ENCODE data around the gene HHIPL1.

DNA sequence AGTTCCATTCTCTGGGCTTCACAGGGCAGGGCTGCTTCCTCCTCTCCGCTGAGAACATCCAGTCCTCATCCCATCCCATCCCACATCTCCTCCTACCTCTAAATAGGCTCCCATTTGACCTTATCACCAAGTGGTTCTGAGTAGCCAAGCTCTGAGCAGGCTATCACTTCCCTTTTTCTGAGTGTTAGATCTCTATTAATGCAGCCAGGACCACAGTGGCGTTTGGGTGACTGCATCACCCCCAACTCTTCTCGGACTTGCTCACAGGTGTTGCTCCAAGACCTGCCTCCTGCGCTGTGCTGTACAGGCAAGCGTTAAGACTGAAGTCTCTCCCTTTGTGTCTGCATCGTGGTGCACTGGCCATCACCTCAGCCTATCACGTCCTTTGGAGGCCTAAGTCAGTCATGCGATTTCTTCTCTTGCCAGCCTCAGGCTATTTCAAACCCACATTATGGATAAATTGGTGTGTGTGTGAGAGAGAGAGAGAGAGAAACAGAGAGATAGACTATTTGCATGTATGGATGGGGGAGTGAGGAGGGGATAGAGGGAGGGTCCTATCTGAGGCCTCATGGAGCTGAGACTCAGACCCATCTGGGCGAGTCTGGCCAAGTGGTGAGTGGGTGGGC, 12.4 kb upstream of the HHIPL1 start:
- TF ChIP-seq EZH2 (IDR thresholded peaks at IDR 0.05; ENCODE audit: borderline replicate concordance), result no peak
- TF ChIP-seq, protein P1, sequence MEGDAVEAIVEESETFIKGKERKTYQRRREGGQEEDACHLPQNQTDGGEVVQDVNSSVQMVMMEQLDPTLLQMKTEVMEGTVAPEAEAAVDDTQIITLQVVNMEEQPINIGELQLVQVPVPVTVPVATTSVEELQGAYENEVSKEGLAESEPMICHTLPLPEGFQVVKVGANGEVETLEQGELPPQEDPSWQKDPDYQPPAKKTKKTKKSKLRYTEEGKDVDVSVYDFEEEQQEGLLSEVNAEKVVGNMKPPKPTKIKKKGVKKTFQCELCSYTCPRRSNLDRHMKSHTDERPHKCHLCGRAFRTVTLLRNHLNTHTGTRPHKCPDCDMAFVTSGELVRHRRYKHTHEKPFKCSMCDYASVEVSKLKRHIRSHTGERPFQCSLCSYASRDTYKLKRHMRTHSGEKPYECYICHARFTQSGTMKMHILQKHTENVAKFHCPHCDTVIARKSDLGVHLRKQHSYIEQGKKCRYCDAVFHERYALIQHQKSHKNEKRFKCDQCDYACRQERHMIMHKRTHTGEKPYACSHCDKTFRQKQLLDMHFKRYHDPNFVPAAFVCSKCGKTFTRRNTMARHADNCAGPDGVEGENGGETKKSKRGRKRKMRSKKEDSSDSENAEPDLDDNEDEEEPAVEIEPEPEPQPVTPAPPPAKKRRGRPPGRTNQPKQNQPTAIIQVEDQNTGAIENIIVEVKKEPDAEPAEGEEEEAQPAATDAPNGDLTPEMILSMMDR (IDR thresholded peaks at IDR 0.05; ENCODE audit: poor library complexity), result no peak
- no peak for TF ChIP-seq EZH2phosphoT487 (IDR thresholded peaks at IDR 0.05; ENCODE audit: low read depth, severe bottlenecking, unreplicated experiment)
